ENCODE results near the gene FAH. TPM values are rescaled to one million over a fixed set of nuclear protein-coding genes. Genes with fewer than 3 reads are reported as not detected.

The FAH gene
- total and polyA plus RNA-seq, 2 donors (not counting 3 experiments of a cell fraction or from before 2014, with no cell fraction given), result 18.2 to 18.7 TPM

DNA sequence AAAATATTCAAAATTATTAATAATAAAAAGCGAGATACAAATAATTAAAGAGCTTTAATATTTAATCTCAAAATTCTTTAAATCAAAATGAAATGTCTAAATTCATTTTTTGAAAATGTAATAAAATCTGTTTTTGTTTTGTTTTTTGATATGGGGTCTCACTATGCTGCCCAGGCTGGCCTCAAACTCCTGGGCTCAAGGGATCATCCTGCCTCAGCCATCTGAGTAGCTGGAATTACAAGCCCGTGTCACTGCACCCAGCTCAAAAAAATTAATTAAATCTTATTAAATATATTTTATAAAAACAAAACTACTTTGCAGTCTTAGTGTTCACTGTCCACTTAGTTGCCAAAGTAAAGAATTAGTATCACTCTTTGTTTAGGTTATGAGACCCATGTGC is 38.4 kb downstream of the FAH start:
- POLR2A ChIA-PET, result no interaction called here
- Histone ChIP-seq H3K79me2 (ENCODE audit: control insufficient read depth, insufficient read depth, low read length) (no peaks in the 10 kb centered on the region), H3K4me3 (replicated peaks in 1 of 3; ENCODE audit: insufficient read depth in 1 of 3, low read depth in 1 of 3, low read length in 3 of 3) (no peak overlapping the region), H3K9ac (replicated peaks; ENCODE audit: extremely low read depth, insufficient read depth, low read length) (no peak overlapping the region), H3K4me1 (ENCODE audit: control insufficient read depth, extremely low read depth, insufficient read depth, low read length) (peaks cover 5% of the 10 kb centered on the region), H3K4me2 (ENCODE audit: insufficient read depth, low read length) (no peak overlapping the region), H4K20me1 (replicated peaks; ENCODE audit: control insufficient read depth, extremely low read depth, insufficient read depth, low read length) (no peaks in the 10 kb centered on the region), H3K36me3 (ENCODE audit: control insufficient read depth in 2 of 2, extremely low read depth in 1 of 2, insufficient read depth in 2 of 2, low read length in 2 of 2) (no peaks in the 10 kb centered on the region), H3K9me3 (replicated peaks; ENCODE audit: control insufficient read depth, insufficient read depth, low read length) (no peaks in the 10 kb centered on the region), H3K9me1 (replicated peaks; ENCODE audit: control insufficient read depth, extremely low read depth, insufficient read depth, low read length) (no peaks in the 10 kb centered on the region), H3K27me3 (ENCODE audit: control insufficient read depth in 2 of 2, insufficient read depth in 2 of 2, low read length in 2 of 2) (no peaks in the 10 kb centered on the region), H3K27ac (ENCODE audit: insufficient read depth, low read depth, low read length) (no peak overlapping the region), H2AFZ (ENCODE audit: low read depth, low read length) (no peak overlapping the region)
- intact Hi-C loops (cut with micrococcal nuclease) (no loop called here), dilution Hi-C loops (cut with MboI; ENCODE audit: extremely low pct_ligation_motif_present, low sequenced_read_pairs) (no loop called here)
- CTCF ChIA-PET, result interaction anchor here (1.2 kb wide), 1 partner anchor 18 kb away, joined by 5 read pairs; no protein-coding TSS in a partner anchor
- no peak for TF ChIP-seq MYC (IDR thresholded peaks at IDR 0.05; ENCODE audit: low read depth, low read length)
- no peak for TF ChIP-seq POLR2A (IDR thresholded peaks at IDR 0.05; ENCODE audit: low read depth, low read length)
- TF ChIP-seq POLR2AphosphoS5 (IDR thresholded peaks at IDR 0.05; ENCODE audit: insufficient read depth, low read depth, low read length), result no peak
- no peak for TF ChIP-seq GATA2 (IDR thresholded peaks at IDR 0.05; ENCODE audit: insufficient read depth, insufficient read length, low read depth, low read length)
- TF ChIP-seq EZH2 (IDR thresholded peaks at IDR 0.05; ENCODE audit: borderline replicate concordance, low read depth, low read length, severe bottlenecking), result no peak
- TF ChIP-seq MAX (IDR thresholded peaks at IDR 0.05; ENCODE audit: insufficient read depth, insufficient read length), result no peak
- no peak for TF ChIP-seq FOS (IDR thresholded peaks at IDR 0.05; ENCODE audit: borderline replicate concordance, insufficient read depth, low read length)
- TF ChIP-seq, protein P1, sequence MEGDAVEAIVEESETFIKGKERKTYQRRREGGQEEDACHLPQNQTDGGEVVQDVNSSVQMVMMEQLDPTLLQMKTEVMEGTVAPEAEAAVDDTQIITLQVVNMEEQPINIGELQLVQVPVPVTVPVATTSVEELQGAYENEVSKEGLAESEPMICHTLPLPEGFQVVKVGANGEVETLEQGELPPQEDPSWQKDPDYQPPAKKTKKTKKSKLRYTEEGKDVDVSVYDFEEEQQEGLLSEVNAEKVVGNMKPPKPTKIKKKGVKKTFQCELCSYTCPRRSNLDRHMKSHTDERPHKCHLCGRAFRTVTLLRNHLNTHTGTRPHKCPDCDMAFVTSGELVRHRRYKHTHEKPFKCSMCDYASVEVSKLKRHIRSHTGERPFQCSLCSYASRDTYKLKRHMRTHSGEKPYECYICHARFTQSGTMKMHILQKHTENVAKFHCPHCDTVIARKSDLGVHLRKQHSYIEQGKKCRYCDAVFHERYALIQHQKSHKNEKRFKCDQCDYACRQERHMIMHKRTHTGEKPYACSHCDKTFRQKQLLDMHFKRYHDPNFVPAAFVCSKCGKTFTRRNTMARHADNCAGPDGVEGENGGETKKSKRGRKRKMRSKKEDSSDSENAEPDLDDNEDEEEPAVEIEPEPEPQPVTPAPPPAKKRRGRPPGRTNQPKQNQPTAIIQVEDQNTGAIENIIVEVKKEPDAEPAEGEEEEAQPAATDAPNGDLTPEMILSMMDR (IDR thresholded peaks at IDR 0.05; ENCODE audit: extremely low read depth in 1 of 2, insufficient read depth in 1 of 2, low read depth in 1 of 2, low read length in 2 of 2), result no peak
- no peak for TF ChIP-seq JUN (IDR thresholded peaks at IDR 0.05; ENCODE audit: borderline replicate concordance, insufficient read depth, insufficient read length, low read depth)
- DNase-seq (ENCODE audit: low read depth, low spot score) (no peak), FAIRE-seq (no peak)
- no TSS peak for BruUV-seq (replicated peaks)

Data from endothelial cell of umbilical vein (primary cell).